ENCODE data around the gene CAMTA2.

CAMTA2 gene

DNA sequence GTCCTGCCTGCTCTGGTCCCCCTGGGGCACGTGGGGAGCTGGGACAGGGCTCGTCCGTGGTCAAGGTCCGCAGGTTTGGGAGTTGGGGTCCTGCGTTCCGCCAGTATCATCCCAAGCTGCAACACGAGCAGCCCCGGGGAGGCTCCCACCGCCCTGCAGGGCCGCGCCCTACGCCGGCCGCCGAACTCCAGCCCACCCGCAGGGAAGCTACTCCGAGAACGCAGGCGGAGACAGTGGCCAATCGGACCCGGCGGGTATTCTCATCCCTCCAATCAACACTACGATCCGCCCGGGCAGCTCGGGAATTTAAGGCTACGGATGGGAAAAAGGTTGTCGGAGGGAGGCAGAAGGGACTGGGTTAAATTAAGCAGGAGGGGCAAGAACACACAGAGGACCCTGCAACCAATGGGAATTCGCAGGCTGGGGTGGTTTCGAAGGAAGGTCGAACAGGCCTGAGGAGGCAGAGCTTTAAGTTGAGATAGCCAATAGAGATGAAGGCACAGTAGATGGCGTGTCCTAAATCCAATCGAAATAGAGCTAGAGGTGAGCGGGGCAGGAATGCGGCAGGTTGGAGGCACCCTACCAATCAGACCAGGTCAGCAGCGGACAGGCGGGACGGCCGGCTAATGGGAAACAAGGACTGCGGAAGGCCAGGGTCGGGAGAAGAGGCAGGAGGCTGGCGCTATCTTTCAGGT is 20.5 kb downstream of the CAMTA2 start:
- DNase-seq: peak; percentile 100

DNA sequence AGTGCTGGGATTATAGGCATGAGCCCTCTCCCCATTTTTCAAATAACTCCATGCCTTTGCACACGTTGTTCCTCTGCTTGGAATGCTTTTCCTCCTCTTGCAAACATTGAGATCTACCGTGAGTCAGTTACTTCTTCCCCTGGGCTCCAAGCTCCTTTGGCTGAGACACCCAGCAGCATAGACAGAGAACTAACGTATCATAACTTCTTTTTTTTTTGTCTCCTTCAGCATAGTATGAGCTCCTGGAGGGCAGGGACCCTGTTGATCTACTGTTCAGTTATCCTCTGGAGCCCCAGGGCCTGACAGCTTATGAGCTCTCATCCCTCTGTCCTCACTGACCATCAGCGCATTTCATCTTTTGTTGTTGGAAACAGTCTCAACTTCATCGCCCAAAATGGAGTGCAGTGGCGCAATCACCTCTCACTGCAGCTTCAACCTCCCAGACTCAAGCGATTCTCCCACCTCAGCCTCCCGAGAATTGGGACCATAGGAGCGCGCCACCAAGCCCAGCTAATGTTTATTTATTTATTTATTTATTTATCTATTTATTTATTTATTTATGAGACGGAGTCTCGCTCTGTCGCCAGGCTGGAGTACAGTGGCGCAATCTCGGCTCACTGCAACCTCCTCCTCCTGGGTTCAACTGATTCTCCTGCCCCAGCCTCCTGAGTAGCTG is 22.0 kb downstream of the CAMTA2 start:
- no peak for DNase-seq

DNA sequence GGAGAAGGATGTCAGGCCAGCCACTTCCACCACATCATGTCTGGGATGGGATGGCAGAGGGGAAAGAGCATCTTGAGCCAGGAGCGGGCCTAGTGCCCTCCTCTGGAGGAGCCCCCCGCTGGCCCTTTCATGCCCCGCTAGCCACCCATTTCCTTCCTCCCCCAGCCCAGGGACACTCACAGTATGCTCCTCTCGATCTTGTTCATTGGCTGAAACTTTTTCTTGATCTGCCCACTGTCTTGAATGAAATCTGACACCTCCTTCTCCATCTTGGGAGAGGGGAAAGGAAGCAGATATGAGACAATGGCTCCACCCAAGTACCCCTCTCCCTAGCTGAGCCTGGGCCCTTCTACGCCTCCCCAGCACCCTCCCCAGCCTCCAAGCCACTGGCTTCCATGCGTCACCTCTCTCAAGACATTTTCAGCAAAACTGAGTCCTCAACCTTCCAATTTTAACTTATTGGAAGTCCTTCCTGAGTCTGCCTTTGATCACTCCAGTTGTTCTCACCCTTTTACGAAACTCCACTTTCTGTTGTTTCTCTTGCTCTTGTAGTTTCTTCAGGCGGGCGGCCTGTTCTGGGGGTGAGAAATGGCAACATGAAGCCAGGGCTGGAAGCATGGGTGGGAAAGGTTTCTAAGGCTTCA is 27.1 kb downstream of the CAMTA2 start:
- DNase-seq: no peak

DNA sequence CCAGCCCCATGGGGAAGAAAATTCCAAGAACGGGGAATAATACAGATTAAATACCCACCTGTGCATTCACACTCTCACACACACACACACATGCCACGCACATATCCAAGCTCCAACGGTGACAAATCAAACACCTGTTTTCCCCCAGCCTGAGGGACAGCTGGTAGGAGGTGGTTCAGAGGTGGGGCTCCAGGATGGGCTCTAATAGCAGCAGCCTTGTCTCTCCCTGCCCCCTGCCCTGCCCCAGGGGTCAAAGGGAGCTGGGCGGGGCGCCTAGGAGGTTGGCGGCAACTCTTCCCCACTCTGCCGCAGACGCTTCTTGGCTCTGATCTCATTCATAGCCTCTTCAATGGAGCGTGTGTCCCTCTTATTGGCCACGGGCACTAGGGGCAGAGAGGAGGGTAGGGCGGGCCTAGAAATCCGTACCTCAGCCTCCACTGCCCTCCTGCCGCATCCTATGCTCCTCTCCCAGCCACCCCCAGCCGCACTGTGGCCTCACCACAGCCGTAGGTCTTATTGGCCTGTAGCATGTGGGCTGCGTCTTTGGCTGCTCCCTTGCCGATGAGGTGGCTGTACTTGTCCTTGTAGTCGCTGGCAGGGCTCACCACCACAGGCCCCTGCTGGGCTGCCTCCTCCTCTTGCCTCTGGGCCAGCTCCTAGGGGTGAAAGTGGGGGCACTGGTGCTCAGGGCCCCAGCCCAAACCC is 28.1 kb downstream of the CAMTA2 start:
- DNase-seq: no peak

DNA sequence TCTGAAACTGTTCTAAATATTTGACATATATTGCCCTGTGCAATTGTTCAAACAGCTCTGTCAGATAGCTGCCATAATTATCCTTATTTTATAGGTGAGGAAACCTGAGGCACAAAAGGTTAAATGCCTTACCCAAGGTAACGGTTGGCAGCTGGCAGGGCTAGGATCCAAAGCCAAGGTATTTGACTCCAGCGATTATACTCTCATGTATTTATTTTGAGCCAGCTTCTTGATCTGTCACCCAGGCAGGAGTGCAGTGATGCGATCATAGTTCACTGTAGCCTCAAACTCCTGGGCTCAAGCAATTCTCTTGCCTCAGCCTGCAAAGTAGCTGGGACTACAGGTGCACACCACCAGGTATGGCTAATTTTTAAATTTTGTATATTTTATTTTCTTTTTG is 29.4 kb downstream of the CAMTA2 start:
- DNase-seq: no peak

DNA sequence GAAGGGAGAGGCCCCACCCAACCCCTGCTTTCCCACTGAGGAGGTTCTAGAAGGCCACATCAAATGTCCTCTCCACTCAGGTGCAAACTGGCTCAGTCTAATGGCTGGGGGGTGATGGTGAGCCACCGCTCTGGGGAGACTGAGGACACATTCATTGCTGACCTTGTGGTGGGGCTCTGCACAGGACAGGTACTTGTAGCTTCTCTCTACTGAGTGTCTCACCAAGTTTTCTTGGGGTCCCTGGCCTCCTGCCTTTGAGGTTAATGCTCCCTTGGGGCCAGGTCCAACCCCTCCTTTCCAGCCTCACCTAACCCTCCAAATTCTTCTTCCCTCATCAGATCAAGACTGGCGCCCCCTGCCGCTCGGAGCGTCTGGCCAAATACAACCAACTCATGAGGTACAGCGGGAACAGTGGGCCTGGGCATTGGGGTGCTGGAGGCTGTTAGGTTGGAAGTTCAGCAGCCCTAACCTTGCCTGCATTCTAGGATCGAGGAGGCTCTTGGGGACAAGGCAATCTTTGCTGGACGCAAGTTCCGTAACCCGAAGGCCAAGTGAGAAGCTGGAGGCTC is 30.9 kb downstream of the CAMTA2 start:
- DNase-seq: no peak

DNA sequence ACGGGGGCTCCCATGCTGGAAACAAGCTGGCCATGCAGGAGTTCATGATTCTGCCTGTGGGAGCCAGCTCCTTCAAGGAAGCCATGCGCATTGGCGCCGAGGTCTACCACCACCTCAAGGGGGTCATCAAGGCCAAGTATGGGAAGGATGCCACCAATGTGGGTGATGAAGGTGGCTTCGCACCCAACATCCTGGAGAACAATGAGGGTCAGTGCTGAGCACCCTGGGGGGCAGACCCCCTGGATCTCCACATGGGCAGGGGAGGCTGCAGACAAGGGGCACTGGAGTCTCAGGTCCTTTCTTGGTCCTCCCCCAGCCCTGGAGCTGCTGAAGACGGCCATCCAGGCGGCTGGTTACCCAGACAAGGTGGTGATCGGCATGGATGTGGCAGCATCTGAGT is 32.4 kb downstream of the CAMTA2 start:
- no peak for DNase-seq

DNA sequence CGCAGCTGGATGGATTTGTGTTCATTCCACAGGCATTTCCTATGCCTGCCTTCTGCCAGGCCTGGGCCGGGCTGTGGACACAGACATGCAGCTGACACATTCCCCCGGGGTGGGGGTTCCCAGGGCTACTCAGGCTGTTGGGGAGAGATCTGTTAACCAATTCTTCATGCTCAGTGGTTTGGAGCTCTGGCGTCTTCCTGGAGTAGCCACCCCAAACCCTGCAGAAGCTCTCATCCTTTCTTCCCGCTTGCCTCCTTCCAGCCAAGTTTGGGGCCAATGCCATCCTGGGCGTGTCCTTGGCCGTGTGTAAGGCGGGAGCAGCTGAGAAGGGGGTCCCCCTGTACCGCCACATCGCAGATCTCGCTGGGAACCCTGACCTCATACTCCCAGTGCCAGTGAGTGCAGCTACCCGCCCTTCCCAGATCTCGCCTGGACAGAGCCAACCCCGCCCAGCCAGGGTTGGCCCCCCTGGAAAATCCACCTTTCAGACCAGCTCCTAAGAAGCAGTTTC is 34.0 kb downstream of the CAMTA2 start:
- DNase-seq: peak; percentile 81

DNA sequence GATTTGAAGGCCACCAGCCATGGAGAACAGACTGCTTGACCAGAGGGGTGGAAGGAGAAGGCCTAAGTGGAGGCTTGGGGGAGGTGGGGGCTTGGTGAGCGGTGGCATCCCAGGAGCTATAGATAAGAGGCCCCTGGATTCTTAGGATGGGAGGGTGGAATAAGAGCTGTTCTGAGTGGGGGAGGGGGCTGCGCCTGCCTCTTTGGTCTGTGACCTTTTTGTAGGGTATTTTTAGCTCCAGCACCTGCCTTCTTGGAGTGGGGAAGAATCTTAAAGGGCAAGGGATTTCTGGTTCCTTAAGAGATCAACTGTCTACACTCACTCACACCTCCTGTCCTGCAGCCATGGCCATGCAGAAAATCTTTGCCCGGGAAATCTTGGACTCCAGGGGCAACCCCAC is 36.0 kb downstream of the CAMTA2 start:
- DNase-seq: no peak

DNA sequence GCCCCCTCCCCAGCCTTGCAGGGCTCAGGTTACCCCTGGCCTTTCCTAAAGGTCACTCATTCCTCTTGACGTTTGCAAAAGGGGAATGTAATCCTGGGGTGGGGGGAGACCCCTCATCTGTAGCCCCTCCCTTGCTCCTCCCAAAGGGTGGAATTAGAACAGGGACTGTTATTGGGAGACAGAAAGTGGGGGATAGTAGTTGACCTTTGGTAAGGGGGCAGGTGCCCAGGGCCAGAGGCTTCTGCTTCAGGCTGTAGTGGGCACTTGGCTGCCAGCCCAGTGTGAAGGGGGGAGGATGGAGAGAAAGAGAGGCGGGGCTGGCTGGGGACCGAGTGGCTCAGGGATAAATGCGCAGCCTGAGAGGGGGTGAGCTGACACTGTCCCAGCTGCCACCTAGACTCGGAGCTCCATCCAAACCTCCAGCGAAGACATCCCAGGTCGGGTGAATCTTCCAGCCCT is 36.7 kb downstream of the CAMTA2 start, which contains the start of gene ENO3:
Gene ENO3 (plus strand): TSS at position 374 of the 459 bp plus-strand sequence. CDS start 711 bp downstream, outside the sequence.
- DNase-seq: peak; percentile 59

DNA sequence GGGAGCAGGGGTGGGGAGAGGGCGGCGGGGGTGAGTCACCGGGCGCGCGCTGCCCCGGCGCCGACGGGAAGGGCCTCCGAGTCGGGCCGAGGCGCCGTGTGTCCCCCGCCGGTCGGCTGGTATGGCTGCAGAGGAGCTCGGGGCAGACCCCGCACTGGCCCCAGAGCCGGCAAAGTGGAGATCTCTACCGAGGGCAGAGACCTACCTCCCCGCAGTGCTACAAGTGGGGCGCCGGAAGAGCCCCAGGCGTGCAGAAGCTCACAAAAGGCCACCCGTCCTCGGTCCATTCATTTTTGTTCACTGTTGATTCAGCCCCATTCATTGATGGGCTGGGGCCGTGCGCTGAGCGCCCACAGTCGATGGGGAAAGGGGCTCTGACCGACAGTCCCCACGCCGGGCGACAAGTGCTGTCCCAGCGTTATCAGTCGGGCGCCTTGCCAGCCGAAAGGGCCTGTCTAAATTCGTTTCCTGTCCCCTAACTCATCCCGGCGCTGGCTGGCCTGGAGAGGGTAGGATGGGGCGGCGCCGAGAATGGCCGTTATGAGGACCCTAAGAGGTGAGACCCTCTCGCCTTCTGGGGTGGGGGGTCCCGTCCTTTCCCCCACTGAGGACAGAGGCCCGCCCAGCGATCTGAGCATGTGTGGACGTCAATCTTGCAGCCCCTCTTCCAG is 37.3 kb downstream of the CAMTA2 start:
- DNase-seq: peak; percentile 55

DNA sequence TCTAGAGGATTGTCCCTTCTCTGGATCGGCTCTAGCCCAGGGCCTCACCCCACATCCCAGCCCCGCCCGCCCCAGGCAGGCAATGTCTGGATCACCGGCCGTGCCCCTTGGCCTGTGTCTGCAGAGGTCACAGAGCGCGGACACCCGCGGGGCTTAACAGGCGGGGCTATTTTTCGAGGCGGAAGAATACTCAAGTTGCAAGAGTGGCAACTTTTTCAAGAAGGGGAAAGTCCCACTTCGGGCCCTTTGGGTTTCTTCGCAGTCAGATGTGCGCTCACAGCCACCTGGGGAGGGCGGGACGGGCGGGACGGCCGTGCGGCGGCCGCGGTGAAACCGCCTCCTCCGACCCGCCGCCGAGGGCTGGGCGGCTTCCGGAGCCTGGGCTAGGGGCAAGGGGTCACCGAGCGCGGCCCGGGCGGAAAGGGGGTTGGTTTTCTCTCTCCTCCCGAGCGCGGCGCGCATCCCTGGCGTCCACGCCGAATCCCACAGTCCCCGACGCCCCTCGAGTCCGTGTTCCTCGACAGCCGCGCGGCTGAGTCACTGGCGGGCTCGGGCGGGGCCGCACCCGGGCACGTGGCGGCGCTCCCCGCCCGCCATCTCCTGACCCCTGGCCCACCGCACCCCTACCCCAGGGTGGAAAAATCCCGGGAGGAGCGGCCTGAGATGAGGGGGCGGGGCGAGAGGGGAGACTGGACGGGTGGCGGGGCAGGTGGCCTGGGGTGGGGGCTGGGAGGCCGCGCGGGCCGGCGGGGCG is 38.0 kb downstream of the CAMTA2 start:
- DNase-seq: peak; percentile 78

DNA sequence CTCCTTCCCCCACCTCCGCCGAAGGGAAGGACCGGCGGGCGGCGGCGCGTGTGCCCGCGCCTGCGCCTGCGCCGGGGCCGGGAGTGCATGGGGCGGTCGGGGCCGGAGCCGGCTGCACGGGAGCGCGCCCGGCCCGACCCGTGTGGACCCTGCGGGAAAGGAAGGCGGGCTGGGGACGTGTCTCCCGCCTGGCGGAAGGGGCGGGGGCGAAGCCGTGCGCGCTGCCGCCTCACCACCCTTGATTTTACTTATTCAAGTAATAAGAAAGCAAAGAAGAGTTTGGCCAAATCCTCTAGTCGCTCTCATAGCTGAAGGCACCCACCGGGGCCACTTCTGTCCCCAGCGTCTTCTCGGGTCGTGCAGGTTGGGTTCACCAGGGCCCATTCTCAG is 38.5 kb downstream of the CAMTA2 start:
- peak; percentile 94 for DNase-seq

DNA sequence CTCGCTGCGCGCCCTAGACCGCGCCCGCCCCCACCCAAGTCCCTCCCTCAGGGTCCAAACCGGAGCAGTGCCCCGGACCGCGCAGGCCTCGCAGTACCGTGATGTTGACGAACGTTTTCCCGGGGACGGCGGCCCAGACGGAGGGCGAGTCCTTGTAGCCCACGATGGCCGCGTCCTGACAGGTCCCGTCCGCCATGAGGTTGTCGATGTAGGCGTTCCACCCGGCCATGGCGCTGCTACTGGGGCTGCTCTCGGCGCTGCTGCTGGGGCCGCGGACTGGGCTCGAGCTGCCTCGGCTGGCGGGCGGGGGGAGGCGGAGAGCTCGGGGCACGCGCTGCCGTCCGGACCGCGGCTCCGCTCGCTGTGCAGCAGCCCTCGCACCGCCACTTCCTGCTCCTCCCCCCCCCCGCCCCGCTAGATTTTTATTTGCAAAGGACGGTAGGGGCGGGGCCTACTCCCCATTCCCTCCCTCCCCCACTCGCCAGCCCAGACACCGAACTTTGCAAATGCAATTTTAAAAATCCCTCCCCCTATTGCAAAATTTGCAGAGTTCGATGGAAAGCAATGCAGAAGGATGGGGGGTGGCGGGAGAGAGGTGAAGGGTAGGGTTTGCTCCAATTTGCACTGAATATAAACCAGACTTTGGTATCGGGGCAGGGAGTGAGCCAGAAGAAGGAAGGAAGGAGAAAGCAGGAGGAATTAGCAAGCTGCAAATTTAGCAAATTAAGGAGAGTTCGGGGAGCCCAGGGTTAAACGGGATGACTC is 39.1 kb downstream of the CAMTA2 start, which contains the start of gene PFN1:
Gene PFN1 (minus strand): TSS at position 365 of the 765 bp plus-strand sequence. CDS start 136 bp downstream, at position 229.
- peak; percentile 95 for DNase-seq

DNA sequence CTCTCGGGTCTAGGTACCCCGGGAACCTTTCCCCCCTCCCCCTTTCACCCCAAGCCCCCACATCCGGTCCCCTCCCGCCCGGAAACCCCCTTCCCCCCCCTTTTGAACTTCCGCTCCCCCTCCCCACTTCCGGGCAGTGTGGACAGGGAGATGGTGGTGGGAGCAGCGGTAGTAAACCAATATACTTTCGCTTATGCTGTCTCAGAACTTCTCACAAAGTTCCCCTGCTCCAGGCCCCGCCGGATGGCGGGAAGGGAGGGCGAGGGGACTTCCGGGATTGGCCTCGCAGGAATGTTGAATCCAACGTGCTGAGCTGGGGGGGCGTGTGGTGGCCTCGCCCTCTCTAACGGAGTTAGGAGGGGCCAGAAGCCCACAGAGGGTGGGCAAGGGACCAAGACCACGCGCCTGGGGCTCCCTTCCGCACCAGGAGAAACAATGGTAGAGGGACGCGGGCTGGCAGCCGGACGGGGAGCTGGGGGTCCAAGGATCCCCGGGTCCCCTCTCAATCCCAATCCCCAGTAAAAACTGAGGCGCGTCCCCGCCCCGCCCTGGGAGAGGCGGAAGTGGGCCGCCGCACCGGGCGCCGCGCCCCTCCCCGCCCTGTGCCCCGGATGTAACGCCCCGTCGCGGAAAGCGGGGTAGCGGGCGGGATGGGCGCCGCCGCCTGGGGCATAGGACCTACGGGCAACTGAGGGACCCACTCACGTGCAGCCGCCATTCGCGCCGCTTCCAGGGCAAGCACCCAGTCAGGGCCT is 39.9 kb downstream of the CAMTA2 start:
- DNase-seq: peak; percentile 81

DNA sequence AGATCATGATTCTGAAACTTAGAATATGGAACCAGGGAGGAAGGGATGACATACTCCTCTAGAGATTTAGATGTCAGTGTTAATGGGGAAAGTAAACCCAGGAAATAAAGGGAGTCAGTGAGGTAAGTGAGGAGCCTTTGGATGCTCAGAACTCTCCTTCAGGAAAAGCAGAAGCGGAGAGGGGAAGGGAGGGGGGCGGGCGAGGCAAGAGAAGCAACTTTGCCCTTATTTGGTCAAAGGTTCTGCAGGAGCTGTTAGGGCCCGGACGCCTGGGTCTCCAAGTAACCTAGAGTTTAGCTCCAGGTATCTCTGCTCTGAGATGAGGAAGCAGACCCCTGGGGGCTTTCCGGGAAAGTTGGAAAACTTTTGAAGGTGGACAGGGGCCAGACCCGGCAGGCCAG is 40.5 kb downstream of the CAMTA2 start:
- peak; percentile 31 for DNase-seq

DNA sequence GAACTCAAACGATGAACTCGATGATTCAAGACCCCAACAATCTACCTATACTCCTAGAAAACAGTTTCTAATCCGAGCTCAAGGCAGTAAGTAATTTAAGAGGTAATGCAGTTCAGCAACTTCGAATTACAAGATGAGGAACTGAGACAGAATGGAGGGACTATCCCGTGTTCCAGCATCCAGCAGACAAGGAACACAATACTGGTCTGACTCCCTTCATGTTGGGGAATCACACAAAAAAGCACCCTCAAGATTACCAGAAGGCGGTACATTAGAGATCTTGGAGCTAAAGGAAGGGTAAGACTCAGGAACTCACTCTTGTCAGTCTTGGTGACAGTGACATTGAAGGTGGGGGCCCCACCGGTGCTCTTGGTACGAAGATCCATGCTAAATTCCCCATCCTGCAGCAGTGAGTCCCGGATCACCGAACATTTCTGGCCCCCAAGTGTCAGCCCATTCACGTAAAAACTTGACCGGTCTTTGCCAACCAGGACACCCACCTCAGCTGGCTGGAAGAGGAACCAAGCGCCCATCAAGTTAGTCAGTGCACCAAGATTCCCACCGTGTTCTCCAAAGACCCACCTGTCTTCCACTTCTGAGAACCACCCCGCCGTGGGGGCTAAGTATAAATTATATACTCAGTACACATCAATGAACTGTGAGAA is 41.0 kb downstream of the CAMTA2 start:
- DNase-seq: no peak

DNA sequence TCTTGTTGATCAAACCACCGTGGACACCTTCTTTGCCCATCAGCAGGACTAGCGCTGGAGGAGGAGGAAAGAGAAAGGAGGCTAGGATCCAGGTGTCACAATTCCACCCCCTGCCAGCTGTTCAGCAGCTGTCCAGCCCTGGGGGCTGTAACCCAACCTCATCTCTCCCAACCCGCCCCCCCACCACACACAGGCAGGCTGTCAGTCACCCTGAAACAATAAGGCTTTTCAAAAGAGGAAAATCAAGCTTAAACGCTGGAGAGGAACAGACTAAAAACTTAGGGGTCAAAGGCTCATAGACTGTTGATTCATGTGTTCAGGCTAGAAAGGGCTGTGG is 41.6 kb downstream of the CAMTA2 start:
- DNase-seq: no peak
